Subcutaneous abdominal adipose tissue (tissue), 5 donors: Measurements from ENCODE around the gene RBM28.
A peak's percentile ranks its signal among the peaks of the same experiment; 100 is the strongest.

Experiments
- H3K27ac ChIP-seq: one replicate; pipeline ENCODE4 v1.7.0; 2013; ENCODE audit warnings: low read depth, mild to moderate bottlenecking, inconsistent platforms, low read length, moderate library complexity
- H3K27me3 ChIP-seq, 5 donors: one replicate each; pipeline ENCODE4 v1.7.0; 2013; ENCODE audit warnings: low read length in 5 of 5, inconsistent platforms in 1 of 5; ENCODE audit not compliant: control insufficient read depth in 5 of 5, insufficient read depth in 4 of 5
- H3K36me3 ChIP-seq, 5 donors: one replicate each; pipeline ENCODE4 v1.7.0; 2013; ENCODE audit warnings: low read length in 5 of 5; ENCODE audit not compliant: control insufficient read depth in 5 of 5, insufficient read depth in 5 of 5
- H3K4me1 ChIP-seq, 5 donors: one replicate each; pipeline ENCODE4 v1.7.0; 2013; ENCODE audit warnings: low read length in 5 of 5, mild to moderate bottlenecking in 3 of 5, moderate library complexity in 1 of 5; ENCODE audit not compliant: control insufficient read depth in 5 of 5, insufficient read depth in 5 of 5
- H3K4me3 ChIP-seq, 5 donors: one replicate each; pipeline ENCODE4 v1.7.0; 2013; ENCODE audit warnings: low read length in 5 of 5, low read depth in 1 of 5
- H3K9ac ChIP-seq, 5 donors: one replicate each; pipeline ENCODE4 v1.7.0; 2013; ENCODE audit warnings: low read length in 5 of 5, mild to moderate bottlenecking in 4 of 5, moderate library complexity in 3 of 5
- H3K9me3 ChIP-seq, 5 donors: one replicate each; pipeline ENCODE4 v1.7.0; 2013; ENCODE audit warnings: low read length in 5 of 5; ENCODE audit not compliant: control insufficient read depth in 5 of 5
- donor health status: healthy.
- donor health status: healthy.
- donor health status: healthy.
- donor health status: healthy.
- donor health status: healthy.

Gene RBM28

GRCh38 chr7:128373606-128374005 lies 29.9 kb upstream of the RBM28 start:
- Histone ChIP-seq H3K9ac (no peak overlapping the region), H3K27ac (no peak overlapping the region), H3K4me3 (no peak overlapping the region), H3K27me3 (no peaks in the 10 kb centered on the region), H3K4me1 (no peaks in the 10 kb centered on the region), H3K9me3 (peaks cover 0 to 2% (median 0%) of the 10 kb centered on the region in 5 donors), H3K36me3 (no peaks in the 10 kb centered on the region)

- Histone ChIP-seq H3K36me3 (no peaks in the 10 kb centered on the region), H3K27ac (no peak overlapping the region), H3K4me3 (no peak overlapping the region), H3K27me3 (no peaks in the 10 kb centered on the region), H3K9me3 (peaks cover 0 to 2% (median 0%) of the 10 kb centered on the region in 5 donors), H3K4me1 (no peaks in the 10 kb centered on the region), H3K9ac (no peak overlapping the region)
Measured at GRCh38 chr7:128370491-128370890, 26.8 kb upstream of the RBM28 start.

- H3K27me3 ChIP-seq: peaks cover 0 to 7% (median 0%) of the 10 kb centered on the region in 5 donors
- no peaks in the 10 kb centered on the region for H3K36me3 ChIP-seq
- H3K4me1 ChIP-seq: peaks cover 0 to 5% (median 3%) of the 10 kb centered on the region in 5 donors
- H3K4me3 ChIP-seq: no peak overlapping the region
- H3K9me3 ChIP-seq: no peaks in the 10 kb centered on the region
- H3K9ac ChIP-seq: no peak overlapping the region
- H3K27ac ChIP-seq: no peak overlapping the region
Measured at GRCh38 chr7:128366986-128367385, 23.3 kb upstream of the RBM28 start.

GRCh38 chr7:128366300-128366699 lies 22.6 kb upstream of the RBM28 start:
- no peak overlapping the region for H3K4me3 ChIP-seq
- no peak overlapping the region for H3K27ac ChIP-seq

GRCh38 chr7:128365432-128365831 lies 21.7 kb upstream of the RBM28 start:
- Histone ChIP-seq H3K9ac (no peak overlapping the region), H3K36me3 (no peaks in the 10 kb centered on the region), H3K27me3 (peaks cover 0 to 7% (median 0%) of the 10 kb centered on the region in 5 donors), H3K4me1 (peaks cover 0 to 16% (median 14%) of the 10 kb centered on the region in 5 donors), H3K4me3 (no peak overlapping the region), H3K27ac (no peak overlapping the region), H3K9me3 (no peaks in the 10 kb centered on the region)

More at GRCh38 chr7:128366300-128366699, 22.6 kb upstream of the RBM28 start:
- no peak overlapping the region for H3K9ac ChIP-seq
- no peaks in the 10 kb centered on the region for H3K9me3 ChIP-seq
- peaks cover 0 to 8% (median 6%) of the 10 kb centered on the region in 5 donors for H3K4me1 ChIP-seq
- peaks cover 0 to 7% (median 0%) of the 10 kb centered on the region in 5 donors for H3K27me3 ChIP-seq
- H3K36me3 ChIP-seq: no peaks in the 10 kb centered on the region

- H3K4me3 ChIP-seq: no peak overlapping the region
- no peaks in the 10 kb centered on the region for H3K36me3 ChIP-seq
- H3K27ac ChIP-seq: no peak overlapping the region
- H3K4me1 ChIP-seq: peaks cover 2 to 27% (median 23%) of the 10 kb centered on the region in 5 donors
- H3K9me3 ChIP-seq: no peaks in the 10 kb centered on the region
- H3K9ac ChIP-seq: no peak overlapping the region
- peaks cover 0 to 7% (median 0%) of the 10 kb centered on the region in 5 donors for H3K27me3 ChIP-seq
Measured at GRCh38 chr7:128364166-128364870, 20.6 kb upstream of the RBM28 start.

- Histone ChIP-seq H3K9me3 (no peaks in the 10 kb centered on the region), H3K9ac (no peak overlapping the region), H3K27ac (no peak overlapping the region), H3K4me3 (no peak overlapping the region), H3K4me1 (peaks cover 2 to 38% (median 33%) of the 10 kb centered on the region in 5 donors), H3K27me3 (peaks cover 0 to 7% (median 0%) of the 10 kb centered on the region in 5 donors), H3K36me3 (no peaks in the 10 kb centered on the region)
Measured at GRCh38 chr7:128363261-128363721, 19.6 kb upstream of the RBM28 start.

- no peak overlapping the region for H3K4me3 ChIP-seq
- H3K9ac ChIP-seq: no peak overlapping the region
- no peak overlapping the region for H3K27ac ChIP-seq
- H3K9me3 ChIP-seq: no peaks in the 10 kb centered on the region
- peaks cover 0 to 7% (median 0%) of the 10 kb centered on the region in 5 donors for H3K27me3 ChIP-seq
- no peaks in the 10 kb centered on the region for H3K36me3 ChIP-seq
- H3K4me1 ChIP-seq: peaks cover 2 to 44% (median 39%) of the 10 kb centered on the region in 5 donors
Measured at GRCh38 chr7:128362670-128363069, 19.0 kb upstream of the RBM28 start.

- peak within 1 kb of the TSS; percentile 67 for H3K27ac ChIP-seq
- H3K4me3 ChIP-seq: peak within 1 kb of the TSS; percentile 59 to 80 (median 62)
- peak within 1 kb of the TSS in 4 of 5 donors; percentile 17 to 73 (median 34) for H3K9ac ChIP-seq
- peaks cover 0 to 7% (median 0%) of the 10 kb centered on the region in 5 donors for H3K27me3 ChIP-seq
- no peaks in the 10 kb centered on the region for H3K36me3 ChIP-seq
- no peaks in the 10 kb centered on the region for H3K9me3 ChIP-seq
- H3K4me1 ChIP-seq: peaks cover 2 to 53% (median 49%) of the 10 kb centered on the region in 5 donors
Measured at GRCh38 chr7:128361411-128362379, 18.0 kb upstream of the RBM28 start, which contains the start of gene PRRT4. Gene PRRT4, minus strand, starts transcription at chr7:128361690.
